Measurements from ENCODE around the gene NCOA7.

Gene NCOA7

DNA sequence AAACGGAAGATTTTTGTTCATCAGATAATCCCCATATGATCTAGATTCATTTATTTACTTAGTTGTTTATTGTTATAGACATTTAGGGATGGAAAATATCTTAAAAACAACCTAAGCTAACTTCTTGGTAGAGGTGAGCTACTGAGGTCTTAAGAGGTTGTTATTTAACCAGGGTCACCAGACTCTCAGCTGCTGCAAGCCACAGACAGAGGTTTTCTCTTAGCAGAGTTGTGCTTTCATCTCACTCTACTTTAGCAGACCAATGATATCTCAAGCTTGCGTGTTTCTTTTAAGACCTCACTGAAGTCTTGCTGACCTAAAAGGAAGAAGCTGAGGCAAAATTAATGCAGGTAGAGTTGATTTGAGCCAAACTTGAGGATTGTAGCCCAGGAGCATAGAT lies 43.6 kb downstream of the NCOA7 start:
- H3K4me3 ChIP-seq (ENCODE audit: low read depth in 1 of 5, low read length in 5 of 5), result no peak overlapping the region
- peaks cover 7 to 54% (median 37%) of the 10 kb centered on the region in 5 donors for H3K4me1 ChIP-seq (ENCODE audit: control insufficient read depth in 5 of 5, insufficient read depth in 5 of 5, low read length in 5 of 5)
- peak overlapping the region in 1 of 5 donors; percentile 48 for H3K9ac ChIP-seq (ENCODE audit: low read length in 5 of 5)
- H3K27me3 ChIP-seq (ENCODE audit: control insufficient read depth in 5 of 5, insufficient read depth in 4 of 5, low read length in 5 of 5), result no peaks in the 10 kb centered on the region
- H3K27ac ChIP-seq (ENCODE audit: low read depth, low read length), result peak overlapping the region; percentile 87
- H3K9me3 ChIP-seq (ENCODE audit: control insufficient read depth in 5 of 5, low read length in 5 of 5), result no peaks in the 10 kb centered on the region
- H3K36me3 ChIP-seq (ENCODE audit: control insufficient read depth in 5 of 5, insufficient read depth in 5 of 5, low read length in 5 of 5), result peaks cover 0 to 2% (median 0%) of the 10 kb centered on the region in 5 donors

DNA sequence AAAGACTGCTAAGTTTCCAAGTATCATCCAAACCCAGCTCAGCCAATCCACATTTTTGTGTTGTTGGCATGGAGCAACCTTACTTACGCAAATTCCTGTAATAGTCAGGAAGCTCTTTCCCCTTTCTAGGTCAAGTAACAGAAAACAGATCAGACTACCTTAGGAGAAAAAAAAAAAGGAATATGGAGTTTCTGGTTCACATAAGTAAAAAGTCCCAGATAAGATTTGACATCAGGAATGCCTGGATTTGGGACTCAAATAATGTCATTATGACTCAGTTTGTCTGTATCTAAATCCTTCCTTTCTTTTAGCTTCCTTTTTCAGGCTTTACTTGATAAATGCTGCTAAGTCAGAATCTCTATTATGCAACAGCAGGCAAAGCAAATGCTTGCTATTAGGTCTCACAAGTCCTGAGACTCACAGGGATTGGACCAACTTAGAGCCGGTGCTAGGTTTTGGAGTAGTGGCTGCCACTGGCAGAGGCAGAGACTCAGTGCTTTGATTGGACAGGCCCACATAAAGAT lies 44.5 kb downstream of the NCOA7 start:
- Histone ChIP-seq H3K36me3 (ENCODE audit: control insufficient read depth in 5 of 5, insufficient read depth in 5 of 5, low read length in 5 of 5) (peaks cover 0 to 2% (median 0%) of the 10 kb centered on the region in 5 donors), H3K4me1 (ENCODE audit: control insufficient read depth in 5 of 5, insufficient read depth in 5 of 5, low read length in 5 of 5) (peaks cover 7 to 55% (median 37%) of the 10 kb centered on the region in 5 donors), H3K27ac (ENCODE audit: low read depth, low read length) (peak overlapping the region; percentile 87), H3K9me3 (ENCODE audit: control insufficient read depth in 5 of 5, low read length in 5 of 5) (no peaks in the 10 kb centered on the region), H3K4me3 (ENCODE audit: low read depth in 1 of 5, low read length in 5 of 5) (no peak overlapping the region), H3K9ac (ENCODE audit: low read length in 5 of 5) (peak overlapping the region in 4 of 5 donors; percentile 39 to 58 (median 48)), H3K27me3 (ENCODE audit: control insufficient read depth in 5 of 5, insufficient read depth in 4 of 5, low read length in 5 of 5) (no peaks in the 10 kb centered on the region)

DNA sequence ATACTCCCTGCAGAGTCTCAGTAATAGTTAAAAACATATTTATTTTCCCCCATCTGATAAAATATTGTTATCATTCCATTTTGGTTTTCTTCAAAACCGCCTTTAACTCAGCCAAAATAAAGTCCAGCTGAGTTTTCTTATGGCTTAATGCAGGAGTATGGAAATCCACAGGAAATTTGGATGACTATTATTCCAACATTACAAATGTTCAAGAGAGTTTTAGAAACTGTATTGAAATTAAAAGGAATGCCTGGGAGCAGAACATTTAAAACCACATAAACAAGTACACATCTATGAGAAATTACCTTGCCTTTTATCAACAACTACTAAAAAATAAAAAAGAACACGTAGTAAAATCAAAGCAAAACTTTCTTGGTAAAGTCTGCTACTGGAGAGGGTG lies 45.7 kb downstream of the NCOA7 start:
- Histone ChIP-seq H3K9ac (ENCODE audit: low read length in 5 of 5) (peak overlapping the region in 1 of 5 donors; percentile 58), H3K27ac (ENCODE audit: low read depth, low read length) (peak overlapping the region; percentile 87), H3K4me1 (ENCODE audit: control insufficient read depth in 5 of 5, insufficient read depth in 5 of 5, low read length in 5 of 5) (peaks cover 7 to 56% (median 36%) of the 10 kb centered on the region in 5 donors), H3K4me3 (ENCODE audit: low read depth in 1 of 5, low read length in 5 of 5) (no peak overlapping the region), H3K27me3 (ENCODE audit: control insufficient read depth in 5 of 5, insufficient read depth in 4 of 5, low read length in 5 of 5) (no peaks in the 10 kb centered on the region), H3K36me3 (ENCODE audit: control insufficient read depth in 5 of 5, insufficient read depth in 5 of 5, low read length in 5 of 5) (peaks cover 0 to 2% (median 0%) of the 10 kb centered on the region in 5 donors), H3K9me3 (ENCODE audit: control insufficient read depth in 5 of 5, low read length in 5 of 5) (no peaks in the 10 kb centered on the region)

DNA sequence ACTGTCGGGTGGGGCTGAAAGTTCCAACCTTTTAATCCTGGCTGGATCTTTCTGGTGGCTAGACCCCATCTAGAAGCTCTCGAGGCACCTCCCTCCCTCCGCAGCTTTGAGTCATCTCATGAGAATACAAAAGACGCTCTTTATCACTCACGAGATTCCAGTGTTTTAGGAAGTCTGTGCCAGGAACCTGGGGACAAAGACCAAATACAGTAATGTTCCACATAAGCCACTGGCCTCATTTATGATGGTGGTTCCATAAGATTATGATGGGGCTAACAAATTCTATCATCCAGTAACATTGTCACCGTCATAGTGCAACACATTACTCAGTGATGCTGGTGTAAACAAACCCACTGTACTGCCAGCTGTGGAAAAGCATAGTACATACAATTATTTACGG lies 48.7 kb downstream of the NCOA7 start:
- H3K9ac ChIP-seq (ENCODE audit: low read length in 5 of 5), result no peak overlapping the region
- H3K27ac ChIP-seq (ENCODE audit: low read depth, low read length), result no peak overlapping the region

DNA sequence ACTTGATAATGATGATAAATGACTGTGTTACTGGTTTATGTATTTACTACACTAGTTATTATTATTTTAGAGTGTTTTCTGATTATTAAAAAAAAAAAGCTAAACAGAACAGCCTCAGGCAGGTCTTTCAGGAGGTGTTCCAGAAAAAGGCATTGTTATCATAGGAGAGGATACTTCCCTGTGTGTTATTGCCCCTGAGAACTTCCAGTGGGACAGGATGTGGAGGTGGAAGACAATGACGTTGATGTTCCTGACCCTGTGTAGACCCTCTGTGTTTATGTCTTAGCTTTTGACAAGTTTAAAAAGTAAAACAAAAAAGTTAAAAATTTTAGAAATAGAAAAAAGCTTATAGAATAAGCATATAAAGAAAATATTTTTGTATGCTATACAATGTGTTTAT lies 49.1 kb downstream of the NCOA7 start:
- Histone ChIP-seq H3K4me1 (ENCODE audit: control insufficient read depth in 5 of 5, insufficient read depth in 5 of 5, low read length in 5 of 5) (peaks cover 2 to 34% (median 28%) of the 10 kb centered on the region in 5 donors), H3K9ac (ENCODE audit: low read length in 5 of 5) (no peak overlapping the region), H3K27me3 (ENCODE audit: control insufficient read depth in 5 of 5, insufficient read depth in 4 of 5, low read length in 5 of 5) (no peaks in the 10 kb centered on the region), H3K27ac (ENCODE audit: low read depth, low read length) (no peak overlapping the region), H3K4me3 (ENCODE audit: low read depth in 1 of 5, low read length in 5 of 5) (no peak overlapping the region), H3K36me3 (ENCODE audit: control insufficient read depth in 5 of 5, insufficient read depth in 5 of 5, low read length in 5 of 5) (peaks cover 0 to 2% (median 0%) of the 10 kb centered on the region in 5 donors), H3K9me3 (ENCODE audit: control insufficient read depth in 5 of 5, low read length in 5 of 5) (no peaks in the 10 kb centered on the region)

More for the DNA sequence above, 48.7 kb downstream of the NCOA7 start:
- Histone ChIP-seq H3K36me3 (ENCODE audit: control insufficient read depth in 5 of 5, insufficient read depth in 5 of 5, low read length in 5 of 5) (peaks cover 0 to 2% (median 0%) of the 10 kb centered on the region in 5 donors), H3K27me3 (ENCODE audit: control insufficient read depth in 5 of 5, insufficient read depth in 4 of 5, low read length in 5 of 5) (no peaks in the 10 kb centered on the region), H3K4me1 (ENCODE audit: control insufficient read depth in 5 of 5, insufficient read depth in 5 of 5, low read length in 5 of 5) (peaks cover 3 to 35% (median 28%) of the 10 kb centered on the region in 5 donors), H3K9me3 (ENCODE audit: control insufficient read depth in 5 of 5, low read length in 5 of 5) (no peaks in the 10 kb centered on the region), H3K4me3 (ENCODE audit: low read depth in 1 of 5, low read length in 5 of 5) (no peak overlapping the region)

DNA sequence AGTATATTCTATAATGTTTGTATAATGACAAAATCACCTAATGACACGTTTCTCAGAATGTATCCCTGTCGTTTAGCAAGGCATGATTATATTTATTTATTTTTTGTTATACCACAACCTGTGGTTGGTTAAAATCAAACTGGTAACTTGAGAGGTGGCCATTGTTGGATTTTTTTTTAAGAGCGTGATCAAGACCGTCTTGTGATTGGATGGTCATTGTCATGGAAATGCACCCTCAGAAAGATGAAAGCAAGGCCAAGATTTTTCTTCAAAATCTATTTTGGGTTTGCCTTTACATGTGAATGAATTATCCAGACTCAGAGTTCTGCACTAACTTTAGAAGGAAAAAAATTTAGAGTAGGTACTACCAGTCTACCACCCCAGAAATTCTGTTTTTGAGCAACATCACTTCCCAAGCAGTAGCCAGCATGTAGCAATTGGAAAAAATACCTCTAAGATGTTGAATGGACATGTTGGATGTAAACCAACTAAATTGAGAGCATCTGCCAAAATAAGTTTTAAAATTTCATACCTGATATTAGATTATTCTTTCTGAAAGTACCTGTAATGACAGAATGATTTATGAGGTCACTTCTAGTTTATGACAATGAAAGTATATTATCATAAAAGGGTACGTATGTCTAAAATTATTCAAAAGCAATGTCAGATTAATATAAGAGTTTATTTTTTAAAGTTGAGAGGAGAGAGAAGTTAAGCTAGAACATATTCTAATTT lies 50.8 kb downstream of the NCOA7 start:
- Histone ChIP-seq H3K9me3 (ENCODE audit: control insufficient read depth in 5 of 5, low read length in 5 of 5) (no peaks in the 10 kb centered on the region), H3K4me3 (ENCODE audit: low read depth in 1 of 5, low read length in 5 of 5) (no peak overlapping the region), H3K27ac (ENCODE audit: low read depth, low read length) (no peak overlapping the region), H3K36me3 (ENCODE audit: control insufficient read depth in 5 of 5, insufficient read depth in 5 of 5, low read length in 5 of 5) (peaks cover 0 to 2% (median 0%) of the 10 kb centered on the region in 5 donors), H3K27me3 (ENCODE audit: control insufficient read depth in 5 of 5, insufficient read depth in 4 of 5, low read length in 5 of 5) (no peaks in the 10 kb centered on the region), H3K9ac (ENCODE audit: low read length in 5 of 5) (no peak overlapping the region), H3K4me1 (ENCODE audit: control insufficient read depth in 5 of 5, insufficient read depth in 5 of 5, low read length in 5 of 5) (peaks cover 0 to 40% (median 36%) of the 10 kb centered on the region in 5 donors)

- Histone ChIP-seq H3K4me1 (ENCODE audit: control insufficient read depth in 5 of 5, insufficient read depth in 5 of 5, low read length in 5 of 5) (peaks cover 0 to 42% (median 37%) of the 10 kb centered on the region in 5 donors), H3K27me3 (ENCODE audit: control insufficient read depth in 5 of 5, insufficient read depth in 4 of 5, low read length in 5 of 5) (no peaks in the 10 kb centered on the region), H3K9me3 (ENCODE audit: control insufficient read depth in 5 of 5, low read length in 5 of 5) (no peaks in the 10 kb centered on the region), H3K36me3 (ENCODE audit: control insufficient read depth in 5 of 5, insufficient read depth in 5 of 5, low read length in 5 of 5) (peaks cover 0 to 2% (median 0%) of the 10 kb centered on the region in 5 donors), H3K4me3 (ENCODE audit: low read depth in 1 of 5, low read length in 5 of 5) (no peak overlapping the region), H3K27ac (ENCODE audit: low read depth, low read length) (no peak overlapping the region), H3K9ac (ENCODE audit: low read length in 5 of 5) (no peak overlapping the region)
Observed at GRCh38 chr6:125842091-125842626, 51.4 kb downstream of the NCOA7 start.

DNA sequence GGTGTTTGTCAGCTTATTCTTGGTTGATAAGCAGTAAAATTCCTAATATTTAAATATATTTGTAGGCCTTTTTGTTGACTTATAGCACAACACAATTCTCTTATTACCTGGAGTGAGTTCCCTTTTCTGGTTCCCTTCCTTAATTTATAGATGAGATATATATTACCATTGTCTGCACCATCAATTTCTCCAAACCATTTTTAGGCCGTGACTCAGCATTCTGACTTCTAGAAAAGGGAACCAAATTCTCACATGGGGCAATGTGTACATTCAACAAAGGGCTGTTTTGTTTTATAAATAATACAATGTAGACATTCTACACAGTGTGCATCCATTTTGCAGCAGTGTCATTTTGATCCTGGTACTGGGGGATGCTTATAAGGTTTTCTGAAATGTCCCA lies 52.8 kb downstream of the NCOA7 start:
- peaks cover 0 to 2% (median 0%) of the 10 kb centered on the region in 5 donors for H3K36me3 ChIP-seq (ENCODE audit: control insufficient read depth in 5 of 5, insufficient read depth in 5 of 5, low read length in 5 of 5)
- no peak overlapping the region for H3K4me3 ChIP-seq (ENCODE audit: low read depth in 1 of 5, low read length in 5 of 5)
- H3K27ac ChIP-seq (ENCODE audit: low read depth, low read length), result peak overlapping the region; percentile 75
- no peaks in the 10 kb centered on the region for H3K27me3 ChIP-seq (ENCODE audit: control insufficient read depth in 5 of 5, insufficient read depth in 4 of 5, low read length in 5 of 5)
- no peaks in the 10 kb centered on the region for H3K9me3 ChIP-seq (ENCODE audit: control insufficient read depth in 5 of 5, low read length in 5 of 5)
- H3K9ac ChIP-seq (ENCODE audit: low read length in 5 of 5), result no peak overlapping the region
- H3K4me1 ChIP-seq (ENCODE audit: control insufficient read depth in 5 of 5, insufficient read depth in 5 of 5, low read length in 5 of 5), result peaks cover 0 to 38% (median 31%) of the 10 kb centered on the region in 5 donors

GRCh38 chr6:125844989-125845388 lies 54.2 kb downstream of the NCOA7 start:
- peak overlapping the region; percentile 75 for H3K27ac ChIP-seq (ENCODE audit: low read depth, low read length)
- no peaks in the 10 kb centered on the region for H3K36me3 ChIP-seq (ENCODE audit: control insufficient read depth in 5 of 5, insufficient read depth in 5 of 5, low read length in 5 of 5)
- peak overlapping the region in 1 of 5 donors; percentile 35 for H3K4me3 ChIP-seq (ENCODE audit: low read depth in 1 of 5, low read length in 5 of 5)
- H3K4me1 ChIP-seq (ENCODE audit: control insufficient read depth in 5 of 5, insufficient read depth in 5 of 5, low read length in 5 of 5), result peaks cover 0 to 35% (median 33%) of the 10 kb centered on the region in 5 donors
- H3K27me3 ChIP-seq (ENCODE audit: control insufficient read depth in 5 of 5, insufficient read depth in 4 of 5, low read length in 5 of 5), result no peaks in the 10 kb centered on the region
- H3K9me3 ChIP-seq (ENCODE audit: control insufficient read depth in 5 of 5, low read length in 5 of 5), result no peaks in the 10 kb centered on the region
- H3K9ac ChIP-seq (ENCODE audit: low read length in 5 of 5), result peak overlapping the region in 1 of 5 donors; percentile 20

Data from subcutaneous abdominal adipose tissue (tissue), 5 donors.